ENCODE results near the gene TTC33.
"Not testable (repeated sequence)": the region's sequence is repeated elsewhere in the genome, so short reads cannot be mapped to it uniquely, and the experiment has no call there.

TTC33 gene

GRCh38 chr5:40571729-40572128 is 184.0 kb downstream of the TTC33 start:
- DNase-seq (ENCODE audit: low read depth in 2 of 2) = no peak

- no peak for DNase-seq (ENCODE audit: low read depth in 2 of 2)
These were observed 185.2 kb downstream of the TTC33 start for GRCh38 chr5:40570408-40571129.

- DNase-seq (ENCODE audit: low read depth in 2 of 2) = no peak
These were observed 186.1 kb downstream of the TTC33 start for GRCh38 chr5:40569546-40570270.

- DNase-seq (ENCODE audit: low read depth in 2 of 2) = no peak
These were observed 187.2 kb downstream of the TTC33 start for GRCh38 chr5:40568548-40568947.

GRCh38 chr5:40563173-40563572 is 192.6 kb downstream of the TTC33 start:
- DNase-seq (ENCODE audit: low read depth in 2 of 2) = not testable (repeated sequence)

- no peak for DNase-seq (ENCODE audit: low read depth in 2 of 2)
These were observed 195.2 kb downstream of the TTC33 start for GRCh38 chr5:40560474-40561110.

GRCh38 chr5:40559306-40559705 is 196.5 kb downstream of the TTC33 start:
- no peak for DNase-seq (ENCODE audit: low read depth in 2 of 2)

- no peak for DNase-seq (ENCODE audit: low read depth in 2 of 2)
These were observed 198.3 kb downstream of the TTC33 start for GRCh38 chr5:40557501-40557900.

GRCh38 chr5:40556811-40557210 is 198.9 kb downstream of the TTC33 start:
- no peak for DNase-seq (ENCODE audit: low read depth in 2 of 2)

- no peak for DNase-seq (ENCODE audit: low read depth in 2 of 2)
These were observed 199.9 kb downstream of the TTC33 start for GRCh38 chr5:40555886-40556285.

GRCh38 chr5:40554813-40555212 is 200.9 kb downstream of the TTC33 start:
- DNase-seq (ENCODE audit: low read depth in 2 of 2) = no peak

GRCh38 chr5:40554054-40554453 is 201.7 kb downstream of the TTC33 start:
- DNase-seq (ENCODE audit: low read depth in 2 of 2) = no peak

GRCh38 chr5:40552981-40553380 is 202.8 kb downstream of the TTC33 start:
- DNase-seq (ENCODE audit: low read depth in 2 of 2) = no peak

GRCh38 chr5:40551496-40552491 is 204.0 kb downstream of the TTC33 start:
- no peak for DNase-seq (ENCODE audit: low read depth in 2 of 2)

GRCh38 chr5:40550481-40550880 is 205.3 kb downstream of the TTC33 start:
- no peak for DNase-seq (ENCODE audit: low read depth in 2 of 2)

- no peak for DNase-seq (ENCODE audit: low read depth in 2 of 2)
These were observed 206.1 kb downstream of the TTC33 start for GRCh38 chr5:40549616-40550015.

GRCh38 chr5:40547994-40548575 is 207.7 kb downstream of the TTC33 start:
- DNase-seq (ENCODE audit: low read depth in 2 of 2) = no peak

GRCh38 chr5:40547557-40547956 is 208.2 kb downstream of the TTC33 start:
- no peak for DNase-seq (ENCODE audit: low read depth in 2 of 2)

GRCh38 chr5:40540301-40540700 is 215.5 kb downstream of the TTC33 start:
- no peak for DNase-seq (ENCODE audit: low read depth in 2 of 2)

- no peak for DNase-seq (ENCODE audit: low read depth in 2 of 2)
These were observed 231.1 kb downstream of the TTC33 start for GRCh38 chr5:40524677-40525076.

- no peak for DNase-seq (ENCODE audit: low read depth in 2 of 2)
These were observed 233.8 kb downstream of the TTC33 start for GRCh38 chr5:40521925-40522324.
